Activated T-helper 1 cell treated with anti-CD3 and anti-CD28 coated beads, Interleukin-12 subunit alpha, Interleukin-12 subunit beta, Interleukin-2, Interleukin-4 antibody, amounts not matched to agents 30 ng/mL and 10 ng/mL and 1 ng/mL, durations not matched to agents 14 hours and 24 hours and 36 hours (primary cell): ENCODE data around the gene CDH16. TPM values are rescaled to one million over a fixed set of nuclear protein-coding genes. Genes with fewer than 3 reads are reported as not detected.

Experiments
- DNase-seq: peaks from one replicate; pipeline ENCODE4 v3.0.0; 2021; ENCODE audit warnings: low spot score
- H3K27ac Mint-ChIP-seq: one replicate; pipeline ENCODE4 v1.8.0; 2021; ENCODE audit warnings: mild to moderate bottlenecking, mixed read lengths
- H3K27me3 Mint-ChIP-seq: one replicate; pipeline ENCODE4 v1.8.0; 2022; ENCODE audit warnings: mild to moderate bottlenecking, moderate library complexity, mixed read lengths; ENCODE audit not compliant: insufficient read depth
- H3K36me3 Mint-ChIP-seq: one replicate; pipeline ENCODE4 v1.8.0; 2021; ENCODE audit warnings: low read depth, mixed read lengths
- H3K4me1 Mint-ChIP-seq: one replicate; pipeline ENCODE4 v1.8.0; 2021; ENCODE audit warnings: low read depth, mixed read lengths
- H3K4me3 Mint-ChIP-seq: one replicate; pipeline ENCODE4 v1.8.0; 2021; ENCODE audit warnings: mild to moderate bottlenecking, moderate library complexity, mixed read lengths
- H3K9me3 Mint-ChIP-seq: one replicate; pipeline ENCODE4 v1.8.0; 2021; ENCODE audit warnings: mixed read lengths
- intact Hi-C: fragments of 100-400 bp; cut with micrococcal nuclease; formaldehyde crosslinking; loops from one replicate; pipeline ENCODE4 v1.15.1; 2024
- total RNA-seq: library from RNA; stranded (reverse); gene quantifications from 2 replicates; pipeline ENCODE4 v1.2.3, GENCODE V29; 2022

The CDH16 gene
- total RNA-seq, 1 donor from 2014 or later, result not detected

GRCh38 chr16:66910175-66910940, 8.3 kb downstream of the CDH16 start:
- DNase-seq, result no peak
- Mint-ChIP-seq H3K9me3 (no peaks in the 10 kb centered on the region), H3K4me1 (peaks cover 11% of the 10 kb centered on the region), H3K27me3 (no peaks in the 10 kb centered on the region), H3K36me3 (no peaks in the 10 kb centered on the region), H3K4me3 (no peak overlapping the region), H3K27ac (no peak overlapping the region)
- intact Hi-C loops, result no loop called here

GRCh38 chr16:66908762-66909559, 9.7 kb downstream of the CDH16 start:
- Mint-ChIP-seq H3K4me3 (no peak overlapping the region), H3K4me1 (peaks cover 11% of the 10 kb centered on the region), H3K27ac (no peak overlapping the region), H3K9me3 (no peaks in the 10 kb centered on the region), H3K27me3 (no peaks in the 10 kb centered on the region), H3K36me3 (no peaks in the 10 kb centered on the region)
- intact Hi-C loops, result no loop called here
- no peak for DNase-seq

- no peak for DNase-seq
- H3K4me1 Mint-ChIP-seq, result peaks cover 11% of the 10 kb centered on the region
- H3K27ac Mint-ChIP-seq, result no peak overlapping the region
- no peaks in the 10 kb centered on the region for H3K36me3 Mint-ChIP-seq
- no peak overlapping the region for H3K4me3 Mint-ChIP-seq
- H3K9me3 Mint-ChIP-seq, result no peaks in the 10 kb centered on the region
- no peaks in the 10 kb centered on the region for H3K27me3 Mint-ChIP-seq
- intact Hi-C loops, result no loop called here
Measured at GRCh38 chr16:66908116-66908515, 10.6 kb downstream of the CDH16 start.

- Mint-ChIP-seq H3K36me3 (no peaks in the 10 kb centered on the region), H3K27ac (no peak overlapping the region), H3K27me3 (no peaks in the 10 kb centered on the region), H3K4me3 (no peak overlapping the region), H3K9me3 (no peaks in the 10 kb centered on the region), H3K4me1 (peaks cover 11% of the 10 kb centered on the region)
- no peak for DNase-seq
- intact Hi-C loops, result no loop called here
Measured at GRCh38 chr16:66906916-66907836, 11.5 kb downstream of the CDH16 start.

GRCh38 chr16:66905633-66906539, 12.8 kb downstream of the CDH16 start:
- Mint-ChIP-seq H3K4me3 (no peak overlapping the region), H3K27ac (peak overlapping the region; percentile 20), H3K36me3 (no peaks in the 10 kb centered on the region), H3K9me3 (no peaks in the 10 kb centered on the region), H3K27me3 (peaks cover 2% of the 10 kb centered on the region), H3K4me1 (peaks cover 11% of the 10 kb centered on the region)
- intact Hi-C loops, result no loop called here
- peak; percentile 16 for DNase-seq

GRCh38 chr16:66904846-66905632, 13.6 kb downstream of the CDH16 start:
- no peaks in the 10 kb centered on the region for H3K36me3 Mint-ChIP-seq
- peaks cover 11% of the 10 kb centered on the region for H3K4me1 Mint-ChIP-seq
- no peaks in the 10 kb centered on the region for H3K9me3 Mint-ChIP-seq
- no peak for DNase-seq
- peaks cover 2% of the 10 kb centered on the region for H3K27me3 Mint-ChIP-seq
- no peak overlapping the region for H3K4me3 Mint-ChIP-seq
- intact Hi-C loops, result no loop called here
- no peak overlapping the region for H3K27ac Mint-ChIP-seq

DNA sequence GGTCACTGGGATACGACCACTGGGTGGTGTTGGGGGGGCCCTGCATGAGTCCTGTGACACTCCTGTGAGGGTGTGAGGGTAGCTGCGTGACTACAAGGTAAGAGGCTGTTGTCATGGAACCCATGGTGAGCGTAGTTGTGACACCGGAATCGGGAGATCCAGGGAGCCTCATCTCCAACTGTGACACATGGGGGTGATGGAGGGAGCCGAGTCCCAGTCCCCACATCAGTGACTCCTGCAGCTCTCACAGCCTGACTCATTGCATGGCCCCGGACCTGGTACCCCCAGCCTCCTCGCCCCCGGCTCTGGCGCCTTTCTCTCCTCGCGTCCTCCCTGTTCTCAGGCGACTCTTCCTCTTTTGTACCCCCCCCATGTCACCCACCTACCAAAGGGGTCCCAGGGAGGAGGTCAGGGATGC, 14.2 kb downstream of the CDH16 start:
- no peaks in the 10 kb centered on the region for H3K9me3 Mint-ChIP-seq
- H3K27ac Mint-ChIP-seq, result no peak overlapping the region
- no peaks in the 10 kb centered on the region for H3K36me3 Mint-ChIP-seq
- peaks cover 11% of the 10 kb centered on the region for H3K4me1 Mint-ChIP-seq
- no peak for DNase-seq
- no peak overlapping the region for H3K4me3 Mint-ChIP-seq
- peaks cover 2% of the 10 kb centered on the region for H3K27me3 Mint-ChIP-seq
- intact Hi-C loops, result no loop called here

- no peaks in the 10 kb centered on the region for H3K36me3 Mint-ChIP-seq
- peaks cover 11% of the 10 kb centered on the region for H3K4me1 Mint-ChIP-seq
- no peak overlapping the region for H3K27ac Mint-ChIP-seq
- intact Hi-C loops, result no loop called here
- DNase-seq, result no peak
- H3K4me3 Mint-ChIP-seq, result no peak overlapping the region
- no peaks in the 10 kb centered on the region for H3K9me3 Mint-ChIP-seq
- peaks cover 2% of the 10 kb centered on the region for H3K27me3 Mint-ChIP-seq
Measured at GRCh38 chr16:66903544-66904427, 14.9 kb downstream of the CDH16 start.

DNA sequence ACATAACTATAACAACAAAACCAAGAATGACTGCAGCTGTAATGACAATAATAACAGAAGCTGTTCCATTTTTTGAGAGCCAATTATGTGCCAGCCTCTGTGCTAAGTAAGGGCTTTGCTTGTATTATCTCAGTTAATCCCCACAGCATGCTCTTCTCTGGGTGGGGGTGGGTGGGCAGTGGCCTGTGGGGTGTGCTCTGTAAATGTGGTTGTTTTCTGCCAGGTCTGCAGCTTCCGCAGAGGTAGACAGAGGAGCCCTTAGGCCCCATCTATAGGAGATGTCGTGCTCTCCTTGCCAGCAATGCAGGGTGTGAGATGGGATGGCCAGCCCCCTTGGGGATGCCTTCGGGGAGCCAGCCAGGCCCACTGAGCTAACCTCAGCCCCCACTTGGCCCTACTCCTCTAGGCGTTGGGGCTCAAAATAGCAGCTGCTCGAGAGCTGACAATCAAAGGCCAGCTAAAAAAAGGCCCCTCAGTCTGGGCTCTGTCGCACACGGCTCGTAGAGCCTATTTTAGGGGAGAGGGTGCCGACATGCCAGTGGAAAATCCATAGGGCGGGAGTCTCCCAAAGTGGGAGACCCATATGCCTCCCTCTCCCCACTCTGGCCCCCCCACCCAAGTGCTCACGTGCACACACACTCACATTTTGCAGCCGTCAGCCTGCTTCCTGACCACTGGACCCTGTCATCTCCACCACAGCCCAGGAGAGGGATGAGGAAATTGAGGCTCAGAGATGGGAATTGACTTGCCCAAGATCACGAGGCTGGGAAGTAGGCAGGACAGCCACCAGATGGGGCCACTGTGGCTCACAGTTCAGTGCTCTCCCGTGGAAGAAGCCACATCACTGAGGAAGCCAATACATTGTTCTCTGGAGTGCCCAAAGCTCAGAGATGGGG, 15.8 kb downstream of the CDH16 start:
- no peak overlapping the region for H3K4me3 Mint-ChIP-seq
- no peak overlapping the region for H3K27ac Mint-ChIP-seq
- intact Hi-C loops, result no loop called here
- no peak for DNase-seq
- no peaks in the 10 kb centered on the region for H3K9me3 Mint-ChIP-seq
- peaks cover 2% of the 10 kb centered on the region for H3K27me3 Mint-ChIP-seq
- H3K36me3 Mint-ChIP-seq, result no peaks in the 10 kb centered on the region
- H3K4me1 Mint-ChIP-seq, result peaks cover 11% of the 10 kb centered on the region

DNA sequence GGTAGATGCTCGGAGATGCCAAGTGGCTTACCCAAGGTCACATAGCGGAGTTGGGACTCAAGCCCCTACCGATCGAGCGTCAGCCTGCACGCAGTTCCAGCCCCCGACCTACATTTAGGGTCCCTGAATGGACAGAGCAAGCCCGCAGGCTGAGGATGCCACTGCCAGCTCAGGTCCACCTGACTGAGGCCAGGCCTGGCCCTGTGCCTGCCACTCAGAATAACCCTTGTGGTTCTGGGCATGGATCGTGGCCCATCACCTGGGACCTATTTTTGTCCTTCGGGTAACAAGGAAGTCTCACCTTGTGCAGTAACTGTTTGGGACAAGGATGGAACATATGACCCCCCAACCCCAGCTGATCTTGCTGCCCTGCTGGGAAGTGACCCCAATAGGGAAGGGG, 17.1 kb downstream of the CDH16 start:
- DNase-seq, result no peak
- intact Hi-C loops, result no loop called here
- H3K27ac Mint-ChIP-seq, result no peak overlapping the region
- H3K27me3 Mint-ChIP-seq, result peaks cover 2% of the 10 kb centered on the region
- peaks cover 1% of the 10 kb centered on the region for H3K36me3 Mint-ChIP-seq
- H3K9me3 Mint-ChIP-seq, result no peaks in the 10 kb centered on the region
- no peak overlapping the region for H3K4me3 Mint-ChIP-seq
- H3K4me1 Mint-ChIP-seq, result peaks cover 11% of the 10 kb centered on the region
